Heart left ventricle (tissue), 13 donors: Measurements from ENCODE around the gene RPGRIP1L.

Source experiments
- CTCF ChIP-seq, 12 donors: fragments of 200-600 bp; sonication (generic) in 4 of 12; IDR thresholded peaks; one replicate each; pipeline versions ENCODE4 v1.5.0 to v1.8.0; 2018 to 2022; ENCODE audit warnings: antibody characterized with exemption in 12 of 12, mild to moderate bottlenecking in 5 of 12
- POLR2A ChIP-seq, 2 donors: fragments of 450-650 bp; IDR thresholded peaks; one replicate each; pipeline ENCODE4 v1.6.1; 2017; ENCODE audit warnings: antibody characterized with exemption in 2 of 2, mild to moderate bottlenecking in 2 of 2, moderate library complexity in 2 of 2
- donor health status: ischemic (EF 13 %, LVEDD 7.1; RV severe dilation, severe dysfunction).
- donor health status: DM: no; HTN: yes; CAD: no.
- donor health status: DM: no; HTN: no; CAD: no.
- donor health status: ischemic (EF 25% LVEDD 6.9; RV normal size, moderate dysfunction).
- donor health status: ischemic (EF 25% LVEDD 5.7; RV mildly dilated, moderate dysfunction).
- donor health status: ischemic (EF 35%, LVEDD 5.7; RV mildly dilated, moderate dysfunction).
- donor health status: nonischemic (EF 11% LVEDD 7.7; RV severe dilation, severe dysfunction).
- donor health status: DM: yes; HTN: yes; CAD: no.
- donor health status: PGD.
- donor health status: ischemic (EF 29% LVEDD 5.4; RV normal size, mild dysfunction).
- donor health status: nonischemic (EF 23%, LVEDD 6.1; RV moderate dilation, normal function).

- TF ChIP-seq CTCF (IDR thresholded peaks at IDR 0.05) (no peak), POLR2A (IDR thresholded peaks at IDR 0.05) (no peak)
These were observed 89.3 kb downstream of the RPGRIP1L start for GRCh38 chr16:53614346-53614745.
